HK-2 (cell line): Measurements from ENCODE around the gene MARK3.

Source experiments
- DNase-seq: peaks from one replicate; pipeline ENCODE4 v3.0.0-alpha.2; 2018; ENCODE audit not compliant: unreplicated experiment

Gene MARK3

DNA sequence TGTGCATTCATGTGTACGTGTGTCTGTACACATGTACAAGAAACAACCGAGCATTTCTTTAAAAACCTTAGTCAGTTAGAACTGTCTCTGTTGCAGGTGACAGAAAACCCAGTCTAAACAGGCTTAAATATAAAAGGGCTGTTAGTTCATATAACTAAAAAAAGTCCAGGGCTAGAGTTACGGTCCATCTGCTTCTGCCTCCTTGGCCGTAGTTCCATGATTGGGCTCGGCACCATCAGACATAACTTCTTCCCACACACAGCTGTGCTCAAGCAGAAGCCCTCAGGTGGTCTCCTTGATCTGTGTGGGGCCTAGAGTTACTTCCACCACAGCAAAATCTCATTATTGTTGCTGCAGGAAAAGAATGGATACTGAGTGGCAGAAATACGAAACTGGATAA is 102.9 kb downstream of the MARK3 start:
- no peak for DNase-seq

DNA sequence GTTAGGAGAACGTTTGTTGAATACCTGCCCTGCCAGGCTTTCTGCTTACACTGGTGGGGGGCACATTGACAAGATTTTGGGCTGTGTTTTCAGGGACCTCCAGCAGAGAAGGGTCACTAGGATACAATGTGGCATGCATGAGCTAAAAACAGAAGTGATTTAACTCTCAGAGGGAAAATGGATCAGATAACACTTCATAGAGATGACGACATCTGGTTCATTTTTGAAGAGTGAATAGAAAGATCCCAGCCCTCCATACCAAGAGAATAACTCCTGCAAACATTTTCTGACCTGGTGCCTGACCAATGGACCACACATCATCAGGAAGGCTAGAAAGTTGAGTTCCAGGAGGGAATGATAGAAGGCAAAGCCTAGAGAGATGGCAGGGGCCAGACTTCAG is 103.7 kb downstream of the MARK3 start:
- DNase-seq = no peak

DNA sequence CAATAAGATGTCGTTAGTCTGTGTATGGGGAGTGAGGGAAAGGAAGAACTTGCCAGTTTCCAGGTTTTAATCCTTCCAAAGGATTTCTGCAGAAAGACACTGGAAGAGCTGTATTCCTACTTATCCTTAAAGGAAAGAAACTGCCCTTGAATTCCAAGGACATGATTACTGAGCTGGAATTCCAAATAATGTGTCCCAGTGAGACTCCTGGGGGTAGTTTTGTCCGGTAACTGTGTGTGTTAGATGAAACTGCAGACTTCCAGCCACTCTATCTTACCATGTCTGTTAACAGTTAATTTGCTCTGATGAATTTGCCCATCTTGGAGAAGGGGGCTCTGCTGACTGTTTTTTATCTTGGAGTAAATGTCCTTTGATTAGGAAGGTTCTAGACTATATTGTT is 104.4 kb downstream of the MARK3 start:
- DNase-seq = no peak

DNA sequence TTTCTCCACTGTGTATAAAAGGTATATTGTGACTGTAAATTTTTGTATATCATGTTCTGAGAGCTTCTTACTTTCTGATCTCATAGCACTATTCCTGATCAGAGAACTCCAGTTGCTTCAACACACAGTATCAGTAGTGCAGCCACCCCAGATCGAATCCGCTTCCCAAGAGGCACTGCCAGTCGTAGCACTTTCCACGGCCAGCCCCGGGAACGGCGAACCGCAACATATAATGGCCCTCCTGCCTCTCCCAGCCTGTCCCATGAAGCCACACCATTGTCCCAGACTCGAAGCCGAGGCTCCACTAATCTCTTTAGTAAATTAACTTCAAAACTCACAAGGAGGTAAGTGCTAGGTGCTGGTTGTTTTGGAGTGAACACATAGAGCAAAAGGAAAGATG is 106.5 kb downstream of the MARK3 start:
- no peak for DNase-seq

DNA sequence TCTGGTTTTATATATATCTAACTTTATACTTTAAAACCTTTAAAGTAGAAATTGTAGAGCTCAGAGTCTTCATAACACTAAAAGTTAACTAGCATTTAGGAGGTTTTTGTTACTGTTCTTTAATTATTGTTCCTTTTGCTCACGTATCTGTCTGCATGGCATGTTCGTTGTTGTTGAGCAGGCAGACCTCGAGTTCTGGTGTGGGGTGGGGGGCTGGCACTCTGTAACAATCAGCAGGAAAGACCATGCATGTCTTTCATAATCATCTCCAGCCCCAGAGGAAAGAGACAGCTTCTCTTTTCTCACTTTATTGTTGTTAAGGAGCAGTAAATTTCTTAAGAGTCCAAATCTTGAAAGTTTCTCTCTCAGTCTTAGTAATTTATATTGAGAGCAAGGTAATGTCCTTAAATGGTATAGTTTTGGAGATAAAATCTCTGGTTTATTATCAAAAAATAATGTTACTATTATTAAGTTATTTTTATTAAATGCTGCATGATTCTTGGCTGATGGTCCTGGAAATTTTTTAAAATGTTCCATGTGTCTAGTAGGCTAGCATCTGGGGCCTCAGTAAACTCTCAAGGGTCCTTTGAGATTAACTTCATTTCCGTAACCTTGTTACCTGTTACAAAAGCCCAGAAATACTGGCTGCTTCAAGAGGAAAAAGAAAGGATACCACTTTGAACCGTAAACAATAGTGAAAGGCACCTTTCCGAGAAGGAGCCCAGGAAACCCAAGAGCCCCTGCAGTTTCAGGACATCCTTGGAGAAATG is 107.1 kb downstream of the MARK3 start:
- DNase-seq = no peak

DNA sequence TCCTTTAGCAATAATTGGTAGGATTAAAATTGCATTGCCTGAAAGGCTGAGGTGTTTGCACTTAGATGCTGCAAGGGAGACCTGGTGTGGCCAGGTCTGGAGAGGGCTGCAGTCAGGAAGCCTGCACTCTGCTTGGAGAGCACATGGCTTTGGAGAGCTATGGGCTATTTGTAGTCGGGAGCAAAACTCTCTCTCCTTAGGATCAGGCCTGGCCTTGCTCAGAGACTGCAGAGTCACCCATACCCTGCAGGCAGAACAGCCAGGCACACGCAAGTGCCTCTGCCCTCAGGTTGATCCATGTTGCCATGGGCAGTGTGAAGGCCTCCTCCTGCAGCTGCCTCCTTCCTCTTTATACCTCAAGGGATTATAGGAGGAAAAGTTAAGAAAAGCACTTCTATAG is 110.6 kb downstream of the MARK3 start:
- DNase-seq = no peak

DNA sequence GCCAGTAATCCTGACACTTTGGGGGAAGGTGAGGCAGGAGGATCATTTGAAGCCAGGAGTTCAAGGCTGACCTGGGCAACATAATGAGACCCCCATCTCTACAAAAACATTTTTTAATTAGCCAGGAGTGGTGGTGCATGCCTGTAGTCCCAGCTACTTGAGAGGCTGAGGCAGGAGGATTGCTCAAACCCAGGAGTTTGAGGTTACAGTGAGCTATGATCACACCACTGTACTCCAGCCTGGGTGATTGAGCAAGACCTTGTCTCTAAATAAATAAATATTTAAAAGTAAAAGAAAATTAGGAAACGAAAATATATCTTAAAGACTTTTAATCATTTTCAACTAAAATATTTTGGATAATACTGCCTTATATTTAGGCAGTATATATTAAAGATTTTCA is 111.6 kb downstream of the MARK3 start:
- DNase-seq = no peak

DNA sequence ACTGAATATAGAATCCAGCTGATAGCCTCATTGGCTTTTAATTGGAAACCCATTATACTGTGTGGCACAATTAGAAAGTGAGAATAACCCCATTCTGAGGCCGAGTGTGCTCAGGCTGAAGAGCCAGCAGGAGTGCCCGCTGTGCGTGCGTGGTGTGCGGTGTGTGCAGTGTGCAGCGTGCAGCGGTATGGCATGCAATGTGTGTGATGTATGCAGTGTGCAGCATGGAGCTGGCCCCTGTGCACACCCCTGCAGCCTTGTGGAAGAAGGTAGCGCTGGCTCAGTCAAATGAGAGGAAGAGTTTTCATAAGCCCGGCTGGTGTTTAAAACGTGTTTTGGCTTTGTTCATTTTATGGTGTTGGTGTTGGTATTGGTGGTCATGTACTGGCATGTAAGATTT is 114.5 kb downstream of the MARK3 start:
- DNase-seq = no peak

DNA sequence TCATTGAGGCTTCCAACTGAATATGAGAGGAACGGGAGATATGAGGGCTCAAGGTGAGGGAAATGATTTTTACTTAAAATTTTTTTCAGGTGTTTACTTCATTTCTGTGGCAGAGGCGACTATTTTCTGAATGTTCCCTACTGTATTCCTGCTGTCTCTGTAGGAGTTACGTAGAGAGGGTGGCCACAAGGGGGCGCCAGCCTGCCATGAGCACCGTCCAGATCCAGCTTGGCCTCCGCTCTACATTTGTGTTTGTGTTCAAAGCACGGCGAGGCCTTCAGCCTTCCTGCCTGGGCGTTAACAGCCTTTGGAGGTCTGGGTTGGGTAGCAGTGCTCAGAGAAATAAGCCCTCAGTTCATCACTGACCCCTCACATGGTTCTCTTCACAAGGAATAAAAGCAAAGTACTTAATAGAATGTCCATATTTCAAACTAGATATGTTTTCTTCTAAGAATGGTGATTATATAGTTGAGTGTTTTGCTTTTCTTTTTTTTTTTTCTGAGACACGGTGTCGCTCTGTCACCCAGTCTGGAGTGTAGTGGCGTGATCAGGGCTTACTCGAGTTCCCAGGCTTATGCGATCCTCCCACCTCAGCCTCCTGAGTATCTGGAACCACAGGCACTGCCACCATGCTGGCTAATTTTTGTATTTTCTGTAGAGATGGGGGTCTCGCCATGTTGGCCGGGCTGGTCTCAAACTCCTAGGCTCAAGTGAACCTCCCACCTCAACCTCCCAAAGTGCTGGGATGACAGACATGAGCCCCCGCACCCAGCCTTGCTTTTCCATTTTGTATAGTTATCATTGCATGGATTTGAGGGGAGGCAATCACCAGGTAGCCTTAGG is 115.2 kb downstream of the MARK3 start:
- peak; percentile 71 for DNase-seq

DNA sequence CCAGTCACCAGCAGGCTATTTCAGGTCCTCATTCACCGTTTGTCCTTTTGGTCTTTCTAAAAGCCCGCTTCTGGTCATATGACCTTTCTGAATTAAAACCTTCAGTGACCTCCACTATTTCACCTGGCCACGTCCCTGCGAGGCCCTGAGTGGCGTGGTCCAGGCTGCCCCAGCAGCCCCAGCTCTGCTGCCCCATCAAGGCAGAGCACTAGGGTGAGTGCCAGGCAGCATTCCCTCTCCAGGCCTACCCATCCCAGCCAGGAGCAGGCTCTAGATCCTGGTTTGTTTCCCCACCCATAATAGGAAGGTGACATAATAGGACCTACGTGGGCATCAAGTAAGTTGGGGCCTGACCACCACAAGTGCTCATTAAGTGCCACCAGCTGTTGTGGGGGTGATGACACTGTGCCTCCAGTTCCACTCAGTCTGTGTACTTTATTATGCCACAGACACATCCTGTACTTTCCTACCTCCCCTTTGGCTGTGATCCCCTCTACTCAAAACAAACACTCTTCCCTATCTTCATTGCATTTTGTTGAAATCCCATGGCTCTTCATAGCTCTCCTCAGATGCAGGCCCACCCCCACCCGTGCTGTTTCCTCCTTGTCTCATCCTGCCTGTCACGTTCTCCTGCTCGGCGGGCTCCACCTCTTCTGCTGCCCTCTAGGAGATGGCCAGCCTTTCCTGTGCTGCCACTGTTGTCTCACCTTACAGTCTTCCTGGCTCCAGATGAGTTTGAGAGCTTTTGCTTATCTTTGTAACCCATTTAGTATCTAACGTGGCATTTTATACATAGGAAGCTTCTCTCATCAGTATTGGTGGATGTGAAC is 116.0 kb downstream of the MARK3 start:
- no peak for DNase-seq

DNA sequence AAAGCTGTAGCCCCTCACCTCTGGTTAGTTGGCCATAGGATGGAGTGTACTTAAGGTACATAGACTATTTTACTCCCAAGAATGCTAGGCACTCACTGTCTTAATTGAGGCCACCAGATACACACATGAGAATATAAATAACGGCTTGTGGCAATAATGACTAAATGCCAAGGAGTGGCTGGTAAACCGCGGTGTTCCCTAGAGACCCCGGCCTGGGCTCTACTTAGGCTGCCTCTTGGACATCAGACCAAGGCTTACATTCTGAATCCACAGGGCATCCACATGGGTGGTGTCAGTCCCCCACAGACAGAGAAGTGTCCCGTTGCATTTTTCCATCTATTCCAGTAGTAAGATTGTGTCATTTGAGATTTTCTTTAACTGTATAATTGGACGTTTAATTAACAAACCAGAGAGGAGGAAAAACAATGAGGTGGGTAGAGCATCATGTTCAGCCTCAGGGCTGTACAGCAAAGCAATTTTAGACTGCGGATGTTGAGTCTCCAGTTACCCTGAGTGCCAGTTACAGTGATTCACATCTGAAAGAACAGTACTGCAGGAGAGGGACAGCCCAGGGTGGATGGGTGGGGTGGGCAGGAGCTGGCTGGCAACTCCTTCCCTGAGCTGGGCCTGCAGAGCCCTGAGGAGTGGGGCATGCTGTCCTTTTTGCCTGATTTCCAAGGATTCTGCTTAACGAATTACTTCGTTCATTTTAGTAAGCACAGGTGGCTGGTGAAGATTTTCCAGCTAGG is 116.9 kb downstream of the MARK3 start:
- DNase-seq = no peak

DNA sequence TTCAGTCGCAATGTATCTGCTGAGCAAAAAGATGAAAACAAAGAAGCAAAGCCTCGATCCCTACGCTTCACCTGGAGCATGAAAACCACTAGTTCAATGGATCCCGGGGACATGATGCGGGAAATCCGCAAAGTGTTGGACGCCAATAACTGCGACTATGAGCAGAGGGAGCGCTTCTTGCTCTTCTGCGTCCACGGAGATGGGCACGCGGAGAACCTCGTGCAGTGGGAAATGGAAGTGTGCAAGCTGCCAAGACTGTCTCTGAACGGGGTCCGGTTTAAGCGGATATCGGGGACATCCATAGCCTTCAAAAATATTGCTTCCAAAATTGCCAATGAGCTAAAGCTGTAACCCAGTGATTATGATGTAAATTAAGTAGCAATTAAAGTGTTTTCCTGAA is 117.7 kb downstream of the MARK3 start:
- DNase-seq = no peak

DNA sequence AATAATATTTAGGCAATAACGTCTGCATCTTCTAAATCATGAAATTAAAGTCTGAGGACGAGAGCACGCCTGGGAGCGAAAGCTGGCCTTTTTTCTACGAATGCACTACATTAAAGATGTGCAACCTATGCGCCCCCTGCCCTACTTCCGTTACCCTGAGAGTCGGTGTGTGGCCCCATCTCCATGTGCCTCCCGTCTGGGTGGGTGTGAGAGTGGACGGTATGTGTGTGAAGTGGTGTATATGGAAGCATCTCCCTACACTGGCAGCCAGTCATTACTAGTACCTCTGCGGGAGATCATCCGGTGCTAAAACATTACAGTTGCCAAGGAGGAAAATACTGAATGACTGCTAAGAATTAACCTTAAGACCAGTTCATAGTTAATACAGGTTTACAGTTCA is 118.1 kb downstream of the MARK3 start:
- DNase-seq = no peak

DNA sequence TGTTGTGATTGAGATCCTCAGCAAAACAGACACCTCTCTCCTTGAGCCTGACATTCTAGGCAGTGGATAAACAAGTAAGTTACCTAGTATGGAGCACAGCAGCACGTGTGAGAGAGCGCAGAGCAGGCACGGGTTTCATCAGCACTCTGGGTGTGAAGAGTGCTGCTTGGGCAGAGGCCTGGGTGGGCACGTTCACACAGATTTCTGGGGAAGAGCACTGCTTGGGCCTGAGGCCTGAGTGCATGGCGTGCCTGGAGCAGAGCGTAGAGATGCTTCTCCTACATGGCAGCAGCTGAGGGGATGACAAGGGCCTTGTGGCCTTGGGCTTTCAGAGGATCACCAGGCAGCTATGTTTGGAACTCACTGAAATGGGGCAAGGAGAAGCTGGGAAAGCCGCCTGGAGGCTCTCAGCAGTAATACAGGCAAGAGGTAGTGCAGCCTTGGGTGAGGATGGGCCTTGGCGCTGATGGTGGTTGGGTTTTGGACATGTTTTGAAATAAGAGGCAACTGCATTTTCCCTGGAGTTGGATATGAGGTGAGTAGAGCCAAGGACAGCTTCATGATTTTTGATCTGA is 119.9 kb downstream of the MARK3 start:
- DNase-seq = no peak

DNA sequence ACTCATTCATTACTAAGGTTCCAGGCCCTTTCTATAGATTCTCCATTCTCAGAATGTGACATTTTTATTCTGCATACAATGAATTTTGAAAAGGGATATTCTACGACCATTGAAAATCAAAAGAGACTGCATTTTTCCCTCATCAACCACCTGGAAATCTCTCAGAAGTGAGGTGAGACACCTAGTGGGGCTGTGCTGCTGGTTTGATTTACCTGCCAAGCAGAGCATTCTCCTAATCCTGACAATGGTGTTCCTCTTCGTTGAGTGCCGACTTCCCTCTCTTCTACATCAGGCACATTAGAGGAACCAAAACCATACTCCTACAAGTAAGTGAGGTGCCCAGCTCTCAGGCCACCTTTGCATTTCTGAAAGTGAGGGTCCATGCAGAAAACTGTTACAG is 122.5 kb downstream of the MARK3 start:
- DNase-seq = no peak

DNA sequence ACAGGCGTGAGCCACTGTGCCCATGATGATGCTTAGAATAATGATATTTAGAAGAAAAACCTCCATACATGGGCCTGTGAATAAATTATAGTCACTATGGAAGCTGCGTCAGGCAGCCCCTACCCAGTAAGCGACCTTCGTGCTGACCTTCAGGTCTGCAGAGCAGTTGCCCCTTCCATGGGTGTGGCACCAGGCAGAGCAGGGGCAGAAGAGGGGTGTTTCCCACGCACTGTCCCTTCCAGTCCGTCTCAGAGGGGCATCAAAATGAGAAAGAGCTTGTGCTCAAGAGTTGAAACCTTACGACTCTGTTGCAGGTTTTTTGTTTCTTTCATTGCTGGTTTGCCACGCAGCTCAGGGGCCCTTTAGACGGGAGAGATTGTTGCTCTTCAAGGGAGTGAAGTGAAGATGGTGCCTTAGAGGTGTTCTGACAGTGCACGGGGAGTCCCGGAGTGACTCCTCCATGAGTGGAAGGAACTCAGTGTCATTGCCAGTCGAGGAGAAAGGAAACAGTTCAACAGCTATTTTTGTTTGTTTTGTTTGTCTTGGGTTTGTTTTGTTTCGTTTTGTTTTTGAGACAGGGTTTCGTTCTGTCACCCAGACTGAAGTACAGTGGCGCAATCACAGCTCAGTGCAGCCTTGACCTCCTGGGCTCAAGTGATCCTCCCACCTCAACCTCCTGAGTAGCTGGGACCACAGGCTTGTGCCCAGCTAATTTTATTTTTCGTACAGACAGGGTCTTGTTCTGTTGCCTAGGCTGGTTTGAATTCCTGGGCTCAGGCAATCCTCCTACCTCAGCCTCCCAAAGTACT is 123.5 kb downstream of the MARK3 start:
- no peak for DNase-seq

DNA sequence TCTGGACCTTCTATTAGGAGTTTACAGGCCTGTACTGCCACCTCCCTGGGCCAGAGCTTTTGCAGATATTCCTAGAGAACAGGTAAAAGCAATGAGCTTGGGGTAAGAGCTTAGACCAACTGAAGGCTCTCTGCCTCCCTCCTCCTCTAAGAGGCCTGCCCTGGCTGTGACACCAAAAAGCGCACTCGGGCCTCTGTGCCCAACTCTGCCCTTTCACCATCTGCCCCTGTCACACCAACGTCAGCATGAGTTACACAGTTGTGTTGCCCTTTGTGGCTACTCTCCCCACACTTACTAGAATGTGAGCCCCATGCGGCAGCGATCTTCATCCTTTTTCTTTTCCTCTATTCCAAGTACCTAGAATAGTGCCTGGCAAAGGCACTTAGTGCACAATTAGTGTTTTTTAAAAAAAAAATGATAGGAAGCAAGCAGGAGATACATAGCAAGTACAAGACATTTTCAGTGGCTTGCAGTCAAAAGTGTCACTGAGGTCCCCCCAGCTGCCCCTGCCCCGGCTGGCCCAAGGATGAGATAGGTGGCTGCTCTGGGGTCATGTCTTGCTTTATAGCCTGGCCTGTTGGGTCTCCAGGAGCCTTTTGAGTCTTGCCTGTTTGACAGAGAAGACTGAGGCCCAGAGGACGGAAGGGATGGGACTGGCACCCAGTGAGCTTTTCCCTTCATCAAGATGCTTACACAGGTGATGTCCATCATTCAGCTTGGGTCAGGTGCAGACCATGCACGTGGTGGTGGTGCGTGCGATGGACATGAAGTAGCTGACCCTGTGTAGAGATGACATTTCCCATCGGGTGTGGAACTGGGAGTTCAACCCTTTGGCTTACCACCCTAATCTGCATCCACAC is 124.9 kb downstream of the MARK3 start:
- DNase-seq = no peak

DNA sequence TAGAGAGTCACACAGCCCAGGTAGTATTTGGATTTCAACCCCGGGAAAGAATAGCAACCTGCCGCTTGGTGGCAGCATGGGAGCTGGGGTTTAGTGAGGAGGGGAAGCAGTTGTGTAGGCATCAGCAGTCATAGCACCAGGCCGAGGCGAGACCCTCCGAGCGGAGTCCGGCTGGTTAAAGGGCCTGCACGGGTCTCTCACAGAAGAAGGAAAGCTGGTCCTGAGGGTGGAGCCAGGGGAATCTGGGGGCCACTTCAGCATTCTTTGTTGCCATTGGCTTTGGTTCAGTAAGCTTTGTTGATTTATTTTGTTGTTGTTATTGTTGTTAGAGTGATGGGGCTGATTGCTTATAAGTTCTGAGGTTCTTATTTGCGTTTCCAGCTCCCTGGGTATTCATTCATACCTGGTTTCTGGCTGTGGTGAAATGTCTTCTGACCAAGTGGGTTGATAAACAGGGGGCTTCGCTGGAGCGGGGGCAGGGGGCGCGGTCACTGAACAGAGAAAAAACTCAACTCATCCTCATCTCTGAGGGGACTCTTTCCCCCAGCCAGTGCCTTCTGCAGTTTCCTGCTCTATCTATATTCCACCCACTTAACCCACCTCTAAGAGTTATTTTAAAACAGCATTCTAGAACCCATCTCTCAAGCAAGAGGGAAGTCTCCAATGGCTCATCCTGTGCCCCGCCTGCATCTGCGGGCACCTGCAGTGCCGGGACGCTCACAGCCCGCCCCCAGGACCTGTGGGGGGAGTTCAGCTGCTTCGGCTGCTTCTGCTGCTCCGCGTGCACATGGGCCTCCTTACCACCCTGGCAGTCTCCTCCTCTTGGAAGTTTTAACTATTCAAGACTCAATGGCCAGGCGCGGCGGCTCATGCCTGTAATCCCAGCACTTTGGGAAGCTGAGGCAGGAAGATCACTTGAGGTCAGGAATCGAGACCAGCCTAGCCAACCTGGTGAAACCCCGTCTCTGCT is 125.8 kb downstream of the MARK3 start:
- DNase-seq = no peak
